ENCODE results near the gene LMO7. TPM values are rescaled to one million over a fixed set of nuclear protein-coding genes. Genes with fewer than 3 reads are reported as not detected.

The LMO7 gene
- total and polyA plus RNA-seq, 2 of the 8 experiments (the other 6 are each of a cell fraction or from before 2014, with no cell fraction given) = 8.1 to 28.3 TPM

- Histone ChIP-seq H4K20me1 (replicated peaks in 1 of 2; ENCODE audit: control insufficient read depth in 1 of 2, insufficient read depth in 2 of 2, low read length in 2 of 2) (no peaks in the 10 kb centered on the region), H3K23ac (ENCODE audit: insufficient read length) (no peak overlapping the region), H3K4ac (replicated peaks; ENCODE audit: insufficient read length, low read depth, low read length) (no peak overlapping the region), H4K8ac (ENCODE audit: extremely low read depth, insufficient read depth, low read length) (no peak overlapping the region), H3K14ac (ENCODE audit: insufficient read length) (no peak overlapping the region), H3K79me2 (ENCODE audit: control insufficient read depth in 1 of 2, insufficient read depth in 2 of 2, low read length in 2 of 2) (no peaks in the 10 kb centered on the region), H3K18ac (ENCODE audit: extremely low read depth, low read length) (no peak overlapping the region), H3K36me3 (ENCODE audit: control insufficient read depth in 2 of 4, insufficient read depth in 4 of 4, low read length in 3 of 4) (no peaks in the 10 kb centered on the region; a peak in 1 of 8 replicates), H2BK5ac (ENCODE audit: low read depth, low read length) (no peak overlapping the region), H2AK5ac (ENCODE audit: low read depth, low read length) (no peak overlapping the region), H3K23me2 (ENCODE audit: low read depth, low read length) (no peaks in the 10 kb centered on the region; the same call in 1 of the 2 replicates), H2BK12ac (ENCODE audit: low read depth, low read length) (no peak overlapping the region), H2BK15ac (ENCODE audit: low read length) (no peak overlapping the region), H4K91ac (replicated peaks; ENCODE audit: insufficient read length, low read length) (no peak overlapping the region), H3K79me1 (ENCODE audit: low read depth, low read length) (no peaks in the 10 kb centered on the region), H2BK120ac (replicated peaks; ENCODE audit: low read depth, low read length) (no peak overlapping the region), H2AFZ (ENCODE audit: low read length) (no peak overlapping the region), H2BK20ac (ENCODE audit: low read length) (no peak overlapping the region), H3K9ac (replicated peaks in 1 of 4; ENCODE audit: extremely low read depth in 1 of 4, low read depth in 3 of 4, low read length in 3 of 4) (no peak overlapping the region), H3K27me3 (replicated peaks in 1 of 4; ENCODE audit: control insufficient read depth in 3 of 4, extremely low read depth in 1 of 4, insufficient read depth in 3 of 4, low read length in 3 of 4) (no peaks in the 10 kb centered on the region), H3K4me3 (ENCODE audit: extremely low read depth in 1 of 4, insufficient read depth in 2 of 4, low read depth in 3 of 4, low read length in 4 of 4) (no peak overlapping the region), H3K4me1 (replicated peaks in 1 of 4; ENCODE audit: control insufficient read depth in 3 of 4, insufficient read depth in 4 of 4, low read length in 3 of 4) (no peaks in the 10 kb centered on the region), H3K4me2 (ENCODE audit: insufficient read depth in 1 of 2, low read depth in 2 of 2, low read length in 2 of 2) (no peak overlapping the region), H3K9me3 (ENCODE audit: insufficient read depth in 2 of 2, low read depth in 1 of 2, low read length in 1 of 2) (no peaks in the 10 kb centered on the region), H3K27ac (ENCODE audit: low read depth, low read length) (no peak overlapping the region), H3K56ac (replicated peaks; ENCODE audit: insufficient read length, low read depth, low read length) (no peak overlapping the region), H4K5ac (ENCODE audit: insufficient read length, low read depth, low read length) (no peak overlapping the region)
- FAIRE-seq = no peak
- no peak for DNase-seq (ENCODE audit: low read depth in 1 of 2, low spot score in 2 of 2)
- TF ChIP-seq RNF2 (IDR thresholded peaks at IDR 0.05; ENCODE audit: borderline replicate concordance, low read depth, low read length, missing control alignments, poor library complexity, severe bottlenecking) (no peak), EP300 (IDR thresholded peaks at IDR 0.05; ENCODE audit: borderline replicate concordance in 1 of 2, low read depth in 2 of 2, low read length in 2 of 2) (no peak), SP2 (IDR thresholded peaks at IDR 0.05; ENCODE audit: low read length) (no peak), CBX8 (IDR thresholded peaks at IDR 0.05; ENCODE audit: borderline replicate concordance, low read depth, low read length) (no peak), SP1 (IDR thresholded peaks at IDR 0.05; ENCODE audit: low read depth, low read length) (no peak)
- POLR2A ChIA-PET (ENCODE audit: partially characterized antibody) = no interaction called here
- WGBS, 2 experiments (ENCODE audit: extremely low coverage in 1 of 2, insufficient coverage in 1 of 2, insufficient read length in 1 of 2, insufficient replicate concordance in 2 of 2, low coverage in 1 of 2, low lambda C conversion rate in 2 of 2, missing lambda C conversion rate in 1 of 2) = 92% methylated on average over 5 of the region's 5 CpGs; no CpG with 5 or more reads in 1 of the 2 experiments
- CTCF ChIA-PET (ENCODE audit: partially characterized antibody) = no interaction called here
Observed at GRCh38 chr13:75811361-75811760, 175.2 kb downstream of the LMO7 start.
